ENCODE data around the gene FAM174C.

The FAM174C gene

GRCh38 chr19:1325568-1326294 lies 50.4 kb downstream of the FAM174C start:
- no peak for DNase-seq (ENCODE audit: low read depth)
- no peak for TF ChIP-seq CTCF (IDR thresholded peaks at IDR 0.05; ENCODE audit: low read depth, low read length, missing control alignments)
- H3K4me3 ChIP-seq (ENCODE audit: low read depth, low read length): no peak overlapping the region

DNA sequence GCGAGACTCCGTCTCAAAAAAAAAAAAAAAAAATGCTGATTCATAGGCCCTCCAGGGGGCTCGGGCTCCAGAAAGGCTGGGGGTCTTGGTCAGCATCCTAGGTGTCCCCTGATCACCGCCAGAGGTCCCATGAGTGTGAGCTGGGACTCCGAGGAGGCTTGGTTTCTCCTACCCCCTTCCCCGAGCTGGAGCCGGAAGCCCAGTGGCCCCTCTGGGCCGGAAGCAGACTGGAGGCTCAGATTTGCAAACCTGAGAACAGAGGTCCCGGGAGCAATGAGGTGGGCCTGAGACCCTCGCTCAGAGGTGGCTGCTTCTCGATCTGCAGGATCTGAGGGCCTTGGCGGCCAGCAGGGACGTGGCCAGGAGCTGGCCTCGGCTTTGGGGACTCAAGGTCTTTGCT lies 51.8 kb downstream of the FAM174C start:
- TF ChIP-seq CTCF (IDR thresholded peaks at IDR 0.05; ENCODE audit: low read depth, low read length, missing control alignments): no peak
- no peak for DNase-seq (ENCODE audit: low read depth)
- no peak overlapping the region for H3K4me3 ChIP-seq (ENCODE audit: low read depth, low read length)

Data from GM12864 (cell line).